GM21360 (cell line): ENCODE data around the gene CIC.
"Not testable (repeated sequence)": the region's sequence is repeated elsewhere in the genome, so short reads cannot be mapped to it uniquely, and the experiment has no call there.

ENCODE experiments used
- ATAC-seq: cut with Tn5 transposase; IDR thresholded peaks from one replicate; pipeline ENCODE4 v1.9.1; 2021; ENCODE audit warnings: mild to moderate bottlenecking, moderate library complexity; ENCODE audit not compliant: unreplicated experiment

Gene CIC

GRCh38 chr19:42327381-42327780 is 58.3 kb downstream of the CIC start:
- no peak for ATAC-seq

- ATAC-seq = no peak
These were observed 59.1 kb downstream of the CIC start for GRCh38 chr19:42328106-42328505.

GRCh38 chr19:42328854-42329253 is 59.8 kb downstream of the CIC start:
- ATAC-seq = no peak

- ATAC-seq = no peak
These were observed 61.2 kb downstream of the CIC start for GRCh38 chr19:42330241-42330711.

- not testable (repeated sequence) for ATAC-seq
These were observed 62.3 kb downstream of the CIC start for GRCh38 chr19:42331333-42331732.

- no peak for ATAC-seq
These were observed 63.0 kb downstream of the CIC start for GRCh38 chr19:42332059-42332458.

GRCh38 chr19:42333018-42333417 is 64.0 kb downstream of the CIC start:
- no peak for ATAC-seq

- no peak for ATAC-seq
These were observed 65.1 kb downstream of the CIC start for GRCh38 chr19:42333975-42334696.

- ATAC-seq = no peak
These were observed 65.8 kb downstream of the CIC start for GRCh38 chr19:42334697-42335373.

GRCh38 chr19:42335374-42335936 is 66.4 kb downstream of the CIC start:
- no peak for ATAC-seq

- ATAC-seq = no peak
These were observed 66.9 kb downstream of the CIC start for GRCh38 chr19:42335971-42336370.

GRCh38 chr19:42339126-42339860 is 70.2 kb downstream of the CIC start:
- ATAC-seq = not testable (repeated sequence)

GRCh38 chr19:42339922-42340321 is 70.9 kb downstream of the CIC start:
- ATAC-seq = not testable (repeated sequence)

- ATAC-seq = no peak
These were observed 74.5 kb downstream of the CIC start for GRCh38 chr19:42343344-42344110.

- ATAC-seq = no peak
These were observed 75.4 kb downstream of the CIC start for GRCh38 chr19:42344336-42344893.
